Measurements from ENCODE around the gene DDX19B.
A peak's percentile ranks its signal among the peaks of the same experiment; 100 is the strongest.
"Not testable (repeated sequence)": the region's sequence is repeated elsewhere in the genome, so short reads cannot be mapped to it uniquely, and the experiment has no call there.

DDX19B gene

GRCh38 chr16:70349783-70350182 is 50.8 kb downstream of the DDX19B start:
- no peak for DNase-seq (ENCODE audit: low read depth)

- DNase-seq (ENCODE audit: low read depth): no peak
Observed at GRCh38 chr16:70359552-70359951, 60.6 kb downstream of the DDX19B start.

GRCh38 chr16:70364399-70364798 is 65.4 kb downstream of the DDX19B start:
- no peak for DNase-seq (ENCODE audit: low read depth)

GRCh38 chr16:70370145-70370544 is 71.2 kb downstream of the DDX19B start:
- not testable (repeated sequence) for DNase-seq (ENCODE audit: low read depth)

GRCh38 chr16:70370924-70371323 is 71.9 kb downstream of the DDX19B start:
- no peak for DNase-seq (ENCODE audit: low read depth)

- DNase-seq (ENCODE audit: low read depth): no peak
Observed at GRCh38 chr16:70372921-70373728, 74.1 kb downstream of the DDX19B start.

GRCh38 chr16:70374213-70374612 is 75.2 kb downstream of the DDX19B start:
- no peak for DNase-seq (ENCODE audit: low read depth)

- no peak for DNase-seq (ENCODE audit: low read depth)
Observed at GRCh38 chr16:70375636-70376611, 76.9 kb downstream of the DDX19B start.

- no peak for DNase-seq (ENCODE audit: low read depth)
Observed at GRCh38 chr16:70377782-70378181, 78.8 kb downstream of the DDX19B start.

- DNase-seq (ENCODE audit: low read depth): no peak
Observed at GRCh38 chr16:70378869-70379493, 80.0 kb downstream of the DDX19B start.

GRCh38 chr16:70380248-70380918 is 81.4 kb downstream of the DDX19B start:
- peak; percentile 61 for DNase-seq (ENCODE audit: low read depth)

GRCh38 chr16:70380919-70381603 is 82.1 kb downstream of the DDX19B start:
- peak; percentile 92 for DNase-seq (ENCODE audit: low read depth)

- DNase-seq (ENCODE audit: low read depth): no peak
Observed at GRCh38 chr16:70381604-70382342, 82.8 kb downstream of the DDX19B start.

GRCh38 chr16:70383421-70383960 is 84.5 kb downstream of the DDX19B start:
- DNase-seq (ENCODE audit: low read depth): no peak
